Erythroblast (primary cell): ENCODE measurements around the gene GPBP1L1.

Experiments used
- GATA1 ChIP-seq: IDR thresholded peaks from 2 replicates; pipeline ENCODE4 v1.6.1; 2011; ENCODE audit warnings: low read depth, mild to moderate bottlenecking, control low read depth, low read length, moderate library complexity
- POLR2A ChIP-seq: IDR thresholded peaks from 2 replicates; pipeline ENCODE4 v1.6.1; 2011; ENCODE audit warnings: mild to moderate bottlenecking, low read length

- TF ChIP-seq POLR2A: no peak
- no peak for TF ChIP-seq GATA1
These were observed 34.9 kb upstream of the GPBP1L1 start for GRCh38 chr1:45721207-45721606.
